CD8-positive, alpha-beta memory T cell (primary cell): ENCODE results near the gene MARCHF10. TPM values are rescaled to one million over a fixed set of nuclear protein-coding genes. Genes with fewer than 3 reads are reported as not detected.
A peak's percentile ranks its signal among the peaks of the same experiment; 100 is the strongest.

Experiments used
- CTCF ChIA-PET: fragments of 350-600 bp; sonication (Branson Sonifier 250); formaldehyde crosslinking; loops from one replicate; lab custom pipeline; 2021; ENCODE audit warnings: antibody characterized with exemption; lab: Charles Lee
- POLR2A ChIA-PET: fragments of 350-600 bp; sonication (Branson Sonifier 250); formaldehyde crosslinking; loops from one replicate; lab custom pipeline; 2021; ENCODE audit warnings: antibody characterized with exemption; lab: Charles Lee
- DNase-seq, 5 donors: peaks; one replicate each; pipeline versions ENCODE4 v3.0.0 to v3.0.0-alpha.2; 2020 to 2022; ENCODE audit warnings: mixed read lengths in 1 of 5
- H3K27ac ChIP-seq: one replicate; pipeline ENCODE4 v1.7.0; 2013; ENCODE audit warnings: low read depth, mild to moderate bottlenecking, low read length, moderate library complexity
- H3K27me3 ChIP-seq: 2 replicates; pipeline ENCODE4 v1.7.0; 2013; ENCODE audit warnings: low read length, mild to moderate bottlenecking; ENCODE audit not compliant: insufficient read depth, poor library complexity, severe bottlenecking
- H3K36me3 ChIP-seq: 2 replicates; pipeline ENCODE4 v1.7.0; 2013; ENCODE audit warnings: mild to moderate bottlenecking, low read length, moderate library complexity; ENCODE audit not compliant: insufficient read depth
- H3K4me1 ChIP-seq: 2 replicates; pipeline ENCODE4 v1.7.0; 2013; ENCODE audit warnings: mild to moderate bottlenecking, low read length, moderate library complexity; ENCODE audit not compliant: insufficient read depth
- H3K4me3 ChIP-seq: 2 replicates; pipeline ENCODE4 v1.7.0; 2013; ENCODE audit warnings: mild to moderate bottlenecking, low read length
- H3K9me3 ChIP-seq: 2 replicates; pipeline ENCODE4 v1.7.0; 2013; ENCODE audit warnings: mild to moderate bottlenecking, low read length
- H3K27ac Mint-ChIP-seq, 8 donors: one replicate each; pipeline ENCODE4 v1.8.0; 2020 to 2021; ENCODE audit warnings: mixed read lengths in 8 of 8, mild to moderate bottlenecking in 6 of 8, inconsistent platforms in 3 of 8, moderate library complexity in 3 of 8
- H3K27me3 Mint-ChIP-seq, 2 donors: one replicate each; pipeline ENCODE4 v1.8.0; 2020 to 2021; ENCODE audit warnings: mixed read lengths in 2 of 2, mild to moderate bottlenecking in 1 of 2, moderate library complexity in 1 of 2
- H3K36me3 Mint-ChIP-seq, 3 donors: one replicate each; pipeline ENCODE4 v1.8.0; 2020 to 2021; ENCODE audit warnings: mixed read lengths in 3 of 3, inconsistent platforms in 1 of 3, mild to moderate bottlenecking in 1 of 3
- H3K4me1 Mint-ChIP-seq, 3 donors: one replicate each; pipeline ENCODE4 v1.8.0; 2020 to 2021; ENCODE audit warnings: mixed read lengths in 3 of 3, inconsistent platforms in 1 of 3, mild to moderate bottlenecking in 1 of 3
- H3K4me3 Mint-ChIP-seq, 7 donors: one replicate each; pipeline ENCODE4 v1.8.0; 2020 to 2021; ENCODE audit warnings: mixed read lengths in 7 of 7, mild to moderate bottlenecking in 6 of 7, moderate library complexity in 4 of 7, inconsistent platforms in 2 of 7
- H3K9me3 Mint-ChIP-seq, 5 donors: one replicate each; pipeline ENCODE4 v1.8.0; 2020 to 2022; ENCODE audit warnings: mixed read lengths in 5 of 5, mild to moderate bottlenecking in 3 of 5, moderate library complexity in 2 of 5, inconsistent platforms in 1 of 5
- polyA plus RNA-seq: library from polyadenylated mRNA; unstranded; fragments of 300-500 nt; fragmentation: Illumina TruSeq; gene quantifications from one replicate; pipeline ENCODE4 v1.2.3, GENCODE V29; 2021
- total RNA-seq, 2 experiments: library from RNA; stranded (reverse); gene quantifications; one replicate each; pipeline ENCODE4 v1.2.3, GENCODE V29; 2021

MARCHF10 gene
- total and polyA plus RNA-seq, 3 experiments from 2014 or later: 0.86 TPM; not detected in 2

DNA sequence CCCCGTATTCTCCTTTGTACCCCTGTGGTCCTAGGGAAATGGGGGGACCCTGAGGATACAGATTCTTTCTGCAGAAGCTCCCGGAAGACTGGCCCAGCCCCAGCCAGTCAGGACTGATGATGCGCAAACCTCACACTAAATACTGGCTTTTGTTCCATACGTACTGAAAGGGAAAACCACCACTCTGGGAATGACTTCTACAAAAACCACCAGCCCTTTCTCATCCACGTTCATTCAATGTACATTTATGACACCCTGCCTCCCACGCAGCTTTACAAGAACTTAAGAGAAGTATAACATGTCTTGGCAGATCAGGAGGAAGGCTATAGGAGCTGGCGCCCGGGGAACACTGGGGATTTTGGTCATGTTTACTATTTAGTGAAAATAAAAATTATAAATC, 70.6 kb downstream of the MARCHF10 start:
- Histone ChIP-seq H3K9me3 (no peaks in the 10 kb centered on the region), H3K27me3 (no peaks in the 10 kb centered on the region), H3K4me3 (no peak overlapping the region), H3K4me1 (no peaks in the 10 kb centered on the region), H3K27ac (no peak overlapping the region), H3K36me3 (no peaks in the 10 kb centered on the region)
- H3K36me3 Mint-ChIP-seq: no peaks in the 10 kb centered on the region
- no peak for DNase-seq
- H3K27ac Mint-ChIP-seq: no peak overlapping the region
- ChIA-PET POLR2A (no interaction called here), CTCF (no interaction called here)
- no peaks in the 10 kb centered on the region for H3K27me3 Mint-ChIP-seq
- no peaks in the 10 kb centered on the region for H3K9me3 Mint-ChIP-seq
- H3K4me1 Mint-ChIP-seq: no peaks in the 10 kb centered on the region
- H3K4me3 Mint-ChIP-seq: no peak overlapping the region

- CTCF ChIA-PET: no interaction called here
Observed at GRCh38 chr17:62735044-62735651, 73.0 kb downstream of the MARCHF10 start.

GRCh38 chr17:62732125-62732524, 76.0 kb downstream of the MARCHF10 start:
- ChIA-PET CTCF (no interaction called here), POLR2A (no interaction called here)
- Histone ChIP-seq H3K27ac (no peak overlapping the region), H3K4me1 (no peaks in the 10 kb centered on the region), H3K4me3 (no peak overlapping the region), H3K36me3 (no peaks in the 10 kb centered on the region), H3K27me3 (no peaks in the 10 kb centered on the region), H3K9me3 (no peaks in the 10 kb centered on the region)
- Mint-ChIP-seq H3K27me3 (peaks cover 0 to 10% of the 10 kb centered on the region in 2 donors), H3K27ac (peak overlapping the region in 1 of 8 donors; percentile 25), H3K4me3 (no peak overlapping the region), H3K9me3 (no peaks in the 10 kb centered on the region), H3K36me3 (no peaks in the 10 kb centered on the region), H3K4me1 (no peaks in the 10 kb centered on the region)
- no peak for DNase-seq

More at GRCh38 chr17:62735044-62735651, 73.0 kb downstream of the MARCHF10 start:
- Histone ChIP-seq H3K27ac (no peak overlapping the region), H3K4me1 (no peaks in the 10 kb centered on the region), H3K4me3 (no peak overlapping the region), H3K9me3 (no peaks in the 10 kb centered on the region), H3K27me3 (no peaks in the 10 kb centered on the region), H3K36me3 (no peaks in the 10 kb centered on the region)
- no peak overlapping the region for H3K27ac Mint-ChIP-seq
- POLR2A ChIA-PET: no interaction called here
- no peaks in the 10 kb centered on the region for H3K9me3 Mint-ChIP-seq
- no peak for DNase-seq
- H3K27me3 Mint-ChIP-seq: no peaks in the 10 kb centered on the region
- H3K4me1 Mint-ChIP-seq: no peaks in the 10 kb centered on the region
- no peak overlapping the region for H3K4me3 Mint-ChIP-seq
- H3K36me3 Mint-ChIP-seq: no peaks in the 10 kb centered on the region

DNA sequence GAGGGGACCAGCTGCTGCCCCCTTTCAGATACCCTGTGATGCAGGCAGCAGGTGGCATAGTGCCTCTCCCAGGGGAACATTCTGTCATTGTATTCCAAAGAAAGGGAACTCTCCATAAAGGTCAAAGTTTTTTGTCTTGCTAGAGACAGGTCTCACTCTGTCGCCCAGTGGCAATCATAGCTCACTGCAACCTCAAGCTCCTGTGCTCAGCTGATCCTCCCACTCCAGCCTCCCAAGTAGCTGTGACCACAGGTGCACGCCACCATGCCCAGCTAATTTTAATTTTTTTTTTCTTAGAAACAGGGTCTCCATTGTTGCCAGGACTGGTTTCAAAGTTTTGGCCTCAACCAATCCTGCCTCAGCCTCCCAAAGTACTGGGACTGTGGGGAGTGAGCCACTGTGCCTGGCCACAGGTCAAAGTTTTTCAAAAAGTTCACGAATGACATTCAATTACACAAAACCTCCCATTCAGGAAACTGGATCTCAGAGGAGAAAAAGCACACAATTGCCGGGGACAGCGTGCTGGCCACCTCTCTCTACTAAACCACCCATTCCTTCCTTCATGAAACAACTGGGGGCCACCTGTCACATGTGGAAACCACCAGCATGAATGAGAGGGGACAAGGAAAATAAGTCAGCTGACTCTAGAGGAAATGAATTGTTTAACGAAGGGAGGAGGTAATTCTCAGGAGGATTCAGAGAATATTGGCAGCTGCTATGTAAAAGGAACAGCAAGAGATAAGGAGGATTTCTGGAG, 80.0 kb downstream of the MARCHF10 start:
- peak overlapping the region in 3 of 8 donors; percentile 27 to 66 (median 46) for H3K27ac Mint-ChIP-seq
- CTCF ChIA-PET: no interaction called here

GRCh38 chr17:62725791-62726249, 82.3 kb downstream of the MARCHF10 start:
- POLR2A ChIA-PET: no interaction called here
- H3K4me1 Mint-ChIP-seq: peaks cover 30 to 37% (median 34%) of the 10 kb centered on the region in 3 donors
- Histone ChIP-seq H3K4me3 (no peak overlapping the region), H3K9me3 (no peaks in the 10 kb centered on the region), H3K36me3 (no peaks in the 10 kb centered on the region), H3K27ac (no peak overlapping the region), H3K27me3 (no peaks in the 10 kb centered on the region), H3K4me1 (peaks cover 23% of the 10 kb centered on the region)
- no peaks in the 10 kb centered on the region for H3K9me3 Mint-ChIP-seq
- H3K36me3 Mint-ChIP-seq: no peaks in the 10 kb centered on the region
- no peak for DNase-seq
- peaks cover 0 to 10% of the 10 kb centered on the region in 2 donors for H3K27me3 Mint-ChIP-seq
- CTCF ChIA-PET: no interaction called here
- H3K27ac Mint-ChIP-seq: peak overlapping the region; percentile 39 to 100 (median 97)
- H3K4me3 Mint-ChIP-seq: peak overlapping the region in 1 of 7 donors; percentile 51

More for the DNA sequence above, 80.0 kb downstream of the MARCHF10 start:
- Mint-ChIP-seq H3K36me3 (no peaks in the 10 kb centered on the region), H3K9me3 (no peaks in the 10 kb centered on the region), H3K27me3 (peaks cover 0 to 10% of the 10 kb centered on the region in 2 donors), H3K4me3 (no peak overlapping the region), H3K4me1 (peaks cover 29 to 32% (median 30%) of the 10 kb centered on the region in 3 donors)
- Histone ChIP-seq H3K9me3 (no peaks in the 10 kb centered on the region), H3K36me3 (no peaks in the 10 kb centered on the region), H3K27ac (no peak overlapping the region), H3K4me3 (no peak overlapping the region), H3K27me3 (no peaks in the 10 kb centered on the region), H3K4me1 (peaks cover 23% of the 10 kb centered on the region)
- no peak for DNase-seq
- POLR2A ChIA-PET: no interaction called here

GRCh38 chr17:62724398-62725146, 83.5 kb downstream of the MARCHF10 start:
- H3K4me3 ChIP-seq: peak overlapping the region; percentile 23

GRCh38 chr17:62723842-62724241, 84.3 kb downstream of the MARCHF10 start:
- Mint-ChIP-seq H3K27ac (peak overlapping the region; percentile 94 to 100 (median 98)), H3K9me3 (peaks cover 0 to 3% (median 0%) of the 10 kb centered on the region in 5 donors), H3K36me3 (peaks cover 0 to 5% (median 0%) of the 10 kb centered on the region in 3 donors), H3K4me1 (peaks cover 35 to 40% (median 37%) of the 10 kb centered on the region in 3 donors), H3K4me3 (peak overlapping the region; percentile 4 to 88 (median 84)), H3K27me3 (peaks cover 0 to 10% of the 10 kb centered on the region in 2 donors)
- Histone ChIP-seq H3K4me1 (peaks cover 23% of the 10 kb centered on the region), H3K9me3 (no peaks in the 10 kb centered on the region), H3K4me3 (no peak overlapping the region), H3K27ac (peak overlapping the region; percentile 60), H3K27me3 (no peaks in the 10 kb centered on the region), H3K36me3 (no peaks in the 10 kb centered on the region)
- ChIA-PET POLR2A (interaction anchor here (0.7 kb wide), 2 partner anchors 51 to 1773 kb away, joined by 3 to 5 read pairs; partner anchors contain the start of gene POLG2), CTCF (interaction anchor here (0.8 to 2.8 kb wide), 5 partner anchors 15 to 683 kb away, joined by 3 to 12 read pairs (median 4); partner anchors contain the start of gene TANC2)
- no peak for DNase-seq

More at GRCh38 chr17:62724398-62725146, 83.5 kb downstream of the MARCHF10 start:
- Mint-ChIP-seq H3K4me3 (peak overlapping the region; percentile 44 to 89 (median 85)), H3K4me1 (peaks cover 35 to 40% (median 37%) of the 10 kb centered on the region in 3 donors), H3K36me3 (peaks cover 0 to 3% (median 0%) of the 10 kb centered on the region in 3 donors), H3K27me3 (peaks cover 0 to 10% of the 10 kb centered on the region in 2 donors), H3K9me3 (peaks cover 0 to 3% (median 0%) of the 10 kb centered on the region in 5 donors), H3K27ac (peak overlapping the region; percentile 94 to 100 (median 98))
- CTCF ChIA-PET: interaction anchor here (0.8 to 2.8 kb wide), 7 partner anchors 11 to 682 kb away, joined by 3 to 12 read pairs (median 3); partner anchors contain the start of gene TANC2
- POLR2A ChIA-PET: interaction anchor here (0.9 kb wide), 1 partner anchor 241 kb away, joined by 4 read pairs; the partner anchor contains the start of gene TANC2
- Histone ChIP-seq H3K36me3 (no peaks in the 10 kb centered on the region), H3K27ac (peak overlapping the region; percentile 60), H3K27me3 (no peaks in the 10 kb centered on the region), H3K4me1 (peaks cover 23% of the 10 kb centered on the region), H3K9me3 (no peaks in the 10 kb centered on the region)
- DNase-seq: peak; percentile 44 to 79 (median 61)
